Hepatic stellate cell (primary cell): ENCODE results near the gene ZNF362.

ENCODE experiments used
- DNase-seq: peaks from one replicate; pipeline ENCODE4 v3.0.0; 2011; ENCODE audit warnings: low spot score

Gene ZNF362

DNA sequence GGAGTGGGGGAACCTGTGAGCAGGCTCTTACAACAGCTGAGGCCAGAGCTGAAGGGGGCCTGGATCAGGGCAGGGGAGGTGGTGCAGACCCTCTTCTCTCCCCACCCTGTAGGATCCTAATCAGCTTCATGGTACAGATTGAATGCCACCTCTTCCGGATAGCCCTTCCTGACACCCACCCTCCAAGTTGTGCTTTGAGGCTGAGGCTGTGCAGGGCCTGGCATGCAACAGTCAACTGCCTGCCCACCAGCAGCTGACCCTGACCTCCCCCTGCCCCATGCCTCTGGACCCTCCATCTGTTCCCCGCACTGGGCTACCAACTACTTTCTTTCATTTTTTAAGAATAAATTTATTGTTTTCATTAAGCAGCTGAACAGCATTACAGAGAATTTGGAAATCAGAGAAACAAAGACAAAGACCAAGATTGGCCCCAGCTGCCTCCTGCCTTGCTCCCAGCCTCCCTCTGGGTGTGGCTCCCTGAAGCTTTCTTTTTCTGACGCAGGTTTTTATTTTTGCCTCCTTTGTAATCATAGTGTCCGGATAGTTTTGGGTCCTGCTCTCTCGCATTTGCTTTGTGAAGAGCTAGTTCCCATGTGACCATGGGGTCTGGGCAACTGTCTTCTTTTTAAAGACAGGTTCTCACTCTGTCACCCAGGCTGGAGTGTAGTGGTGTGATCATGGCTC, 12.8 kb downstream of the ZNF362 start:
- no peak for DNase-seq

DNA sequence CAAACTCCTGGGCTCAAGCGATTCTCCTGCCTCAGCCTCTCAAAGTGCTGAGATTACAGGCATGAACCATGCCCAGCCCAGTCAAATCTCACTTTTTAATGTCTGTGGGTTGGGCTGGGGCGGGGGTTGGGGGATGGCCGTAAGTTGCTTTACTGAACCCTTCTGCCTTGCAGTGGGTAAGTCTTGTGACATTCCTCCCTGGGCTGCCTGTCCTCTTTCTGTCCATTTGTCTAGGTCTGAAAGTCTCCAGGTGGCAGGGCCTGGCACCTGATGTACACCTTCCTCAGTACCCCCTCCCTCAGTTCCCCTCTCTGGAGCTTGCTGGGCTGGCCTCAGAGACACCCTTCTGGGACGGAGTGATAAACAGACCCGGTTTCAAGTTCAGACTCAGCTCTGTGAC, 13.3 kb downstream of the ZNF362 start:
- DNase-seq, result no peak

DNA sequence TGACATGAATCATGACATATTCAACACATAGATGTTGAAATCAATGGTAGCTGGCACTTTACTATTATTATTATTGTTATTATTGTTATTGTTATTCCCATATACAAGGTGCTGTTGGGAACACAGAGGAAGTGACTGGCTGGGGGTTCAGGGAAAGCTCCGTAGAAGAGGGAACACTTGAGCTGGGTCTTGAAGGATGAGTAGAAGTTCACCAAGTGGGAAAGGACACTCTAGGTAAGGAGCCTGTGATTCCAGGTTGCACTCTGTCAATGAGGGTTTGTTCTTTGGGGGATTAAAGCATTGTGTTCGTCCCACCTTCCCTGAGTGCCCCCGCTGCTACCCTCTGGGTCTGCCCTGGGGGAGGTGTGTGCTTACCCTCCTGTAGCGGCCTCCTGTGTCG, 14.1 kb downstream of the ZNF362 start:
- DNase-seq, result no peak

DNA sequence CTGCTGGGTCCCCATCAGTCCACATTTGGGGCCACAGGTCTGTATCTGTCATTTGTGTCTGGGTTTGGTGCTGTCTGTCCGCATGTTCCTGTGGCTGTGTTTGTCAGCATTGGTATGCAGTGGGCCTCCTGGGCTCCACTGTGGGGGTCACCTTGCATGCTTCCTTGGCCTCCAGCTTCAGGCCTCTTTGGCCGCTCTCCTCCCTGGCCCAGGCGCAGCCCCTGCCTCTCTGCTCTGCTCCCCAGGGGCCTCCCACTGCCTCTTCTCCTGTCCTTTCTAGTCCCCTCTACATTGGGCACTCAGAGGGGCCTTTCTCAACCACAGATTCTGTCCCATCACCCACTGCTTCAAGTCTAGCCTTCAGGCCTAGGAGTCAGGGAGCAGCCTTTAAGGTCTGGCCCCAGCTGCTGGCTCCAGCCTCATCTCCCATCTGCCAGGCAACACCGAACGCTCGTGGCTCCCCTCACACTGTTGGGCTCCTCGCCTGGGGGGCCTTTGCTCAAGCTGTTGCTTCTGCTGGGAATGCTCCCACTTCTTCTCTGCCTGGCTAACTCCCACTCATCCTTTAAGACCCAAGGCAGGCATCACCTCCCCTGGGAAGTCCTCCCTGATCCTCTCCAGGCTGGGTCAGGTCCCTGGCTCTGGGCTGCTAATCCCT, 14.6 kb downstream of the ZNF362 start:
- no peak for DNase-seq

DNA sequence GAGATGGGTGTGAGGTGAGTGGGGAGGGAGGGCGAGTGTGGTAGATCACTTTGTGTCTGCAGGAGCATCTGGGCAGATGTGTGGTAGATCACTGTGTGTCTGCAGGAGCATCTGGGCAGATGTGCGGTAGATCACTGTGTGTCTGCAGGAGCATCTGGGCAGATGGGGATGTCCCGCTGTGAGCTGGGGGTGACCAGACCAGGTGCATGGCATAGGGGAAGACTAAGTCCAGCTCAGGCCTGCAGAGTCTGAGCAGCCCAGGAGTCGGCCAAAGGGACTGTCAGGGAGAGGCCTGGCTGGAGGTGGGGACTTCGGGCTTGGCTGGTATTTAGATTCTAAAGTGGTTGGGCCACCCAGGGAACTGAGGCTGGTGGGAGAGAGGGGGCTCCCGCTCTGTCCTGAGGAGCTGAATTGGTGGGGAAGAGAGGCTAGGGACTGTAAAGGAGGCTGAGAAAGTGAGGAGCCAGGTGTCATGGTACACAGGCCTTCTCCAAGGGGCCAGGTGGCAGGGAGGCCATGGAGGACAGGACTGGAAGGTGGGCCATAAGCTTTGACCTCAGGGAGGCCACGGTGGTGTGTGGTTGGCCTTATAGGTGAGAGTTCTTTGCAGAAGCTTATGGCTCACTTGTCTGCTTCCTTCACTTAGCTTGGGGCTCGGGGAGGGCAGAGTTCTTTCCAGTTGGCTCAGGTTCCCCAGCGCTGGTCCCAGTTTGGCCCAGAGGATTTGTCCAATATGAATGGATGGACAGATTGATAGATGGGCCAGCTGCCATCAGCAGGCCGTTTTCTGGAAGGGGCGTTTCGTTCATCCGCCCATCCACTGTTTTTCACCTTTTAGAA, 15.6 kb downstream of the ZNF362 start:
- no peak for DNase-seq

DNA sequence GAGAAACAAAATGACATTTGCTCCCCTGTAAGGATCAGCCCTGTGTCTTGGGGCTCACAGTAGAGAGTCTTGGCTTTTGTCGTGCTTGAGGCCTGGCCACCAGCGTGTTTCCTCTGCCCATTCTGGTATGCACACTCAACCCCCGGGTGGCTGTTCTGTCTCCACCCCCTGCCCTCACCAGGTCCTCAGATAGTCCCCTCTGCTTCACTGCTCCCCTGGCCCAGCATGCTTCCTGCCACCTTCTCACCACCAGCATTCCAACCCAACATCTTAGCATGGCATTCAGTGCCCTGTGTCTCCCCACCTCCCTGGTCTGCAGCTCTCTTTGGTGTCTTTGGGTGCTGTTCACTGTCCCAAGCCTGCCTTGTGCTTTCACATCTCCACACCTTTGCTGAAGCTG, 16.2 kb downstream of the ZNF362 start:
- no peak for DNase-seq

DNA sequence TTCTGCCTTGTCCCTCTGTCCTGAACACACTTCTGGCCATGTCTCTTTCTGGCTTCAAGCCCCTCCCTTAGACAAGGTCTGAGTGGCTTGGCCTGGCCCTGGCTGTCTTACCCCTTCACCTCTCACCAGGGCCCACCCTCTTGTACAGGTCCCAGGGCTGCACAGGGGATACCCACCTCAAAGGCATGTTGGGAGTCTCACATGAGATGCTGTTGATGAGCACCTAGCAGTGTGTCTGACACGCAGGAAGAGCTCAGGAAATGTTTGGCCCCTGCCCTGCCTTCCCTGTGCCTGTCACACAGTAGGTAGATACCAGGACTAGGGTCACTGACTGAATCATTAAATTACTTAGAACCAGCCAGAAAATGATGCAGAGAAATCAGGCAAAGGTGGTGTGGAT, 16.6 kb downstream of the ZNF362 start:
- DNase-seq, result no peak

DNA sequence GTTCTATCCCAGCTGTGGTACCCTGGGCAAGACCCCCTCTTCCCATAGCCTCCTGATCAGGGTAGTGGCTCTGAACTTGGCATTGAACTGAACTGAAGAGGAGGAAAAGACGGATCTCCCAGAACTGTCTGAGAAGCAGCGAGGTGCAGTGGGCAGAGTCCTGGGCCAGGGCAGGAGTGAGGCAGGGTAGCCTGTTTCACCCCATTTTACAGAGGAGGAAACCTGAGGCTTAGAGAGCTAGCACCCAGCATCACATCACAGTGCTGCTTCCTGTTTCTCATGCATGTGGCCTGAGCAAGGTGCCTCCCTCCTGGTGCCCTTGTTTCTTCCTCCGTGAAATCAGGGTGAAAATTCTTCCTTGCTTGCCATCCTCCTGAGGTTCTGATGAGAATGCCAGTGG, 17.1 kb downstream of the ZNF362 start:
- DNase-seq, result no peak

DNA sequence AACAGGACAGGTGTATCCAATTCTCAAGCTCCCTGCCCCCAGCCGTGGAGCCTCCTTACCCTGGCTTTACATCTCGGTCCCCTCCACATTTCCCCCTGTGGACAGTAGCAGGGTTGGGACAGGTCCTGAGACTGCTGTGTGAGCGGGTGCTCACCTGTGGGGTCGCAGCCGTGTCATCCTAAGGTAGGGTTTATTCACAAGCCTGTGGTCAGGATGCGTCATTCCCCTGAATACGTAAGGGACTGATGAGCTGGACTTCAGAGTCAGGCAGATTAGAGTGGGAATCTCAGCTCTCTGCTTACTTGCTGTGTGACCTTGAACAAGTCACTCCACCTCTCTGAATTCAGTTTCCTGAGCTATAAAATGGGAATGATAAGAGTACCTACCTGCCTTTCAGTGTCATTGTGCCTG, 17.7 kb downstream of the ZNF362 start:
- DNase-seq, result no peak

DNA sequence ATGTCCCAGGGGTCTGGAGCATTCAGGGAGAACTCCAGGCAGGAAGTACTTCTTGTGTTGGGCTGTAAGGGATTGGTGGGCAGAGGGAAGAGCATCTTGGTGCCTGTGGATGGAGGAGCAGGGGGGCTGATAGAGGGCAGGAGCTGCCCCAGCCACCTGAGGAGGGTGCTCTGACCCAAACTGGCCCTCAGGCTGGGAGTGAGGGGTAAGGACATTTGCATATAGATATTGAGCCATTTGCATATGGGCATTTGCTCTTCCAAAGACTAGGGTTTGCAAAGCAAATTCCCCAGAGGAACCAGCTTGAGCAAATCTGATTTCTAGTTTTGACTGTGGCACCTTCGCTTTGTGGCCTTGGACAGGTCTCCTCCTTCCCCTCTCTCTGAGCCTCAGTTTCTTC, 18.2 kb downstream of the ZNF362 start:
- no peak for DNase-seq

DNA sequence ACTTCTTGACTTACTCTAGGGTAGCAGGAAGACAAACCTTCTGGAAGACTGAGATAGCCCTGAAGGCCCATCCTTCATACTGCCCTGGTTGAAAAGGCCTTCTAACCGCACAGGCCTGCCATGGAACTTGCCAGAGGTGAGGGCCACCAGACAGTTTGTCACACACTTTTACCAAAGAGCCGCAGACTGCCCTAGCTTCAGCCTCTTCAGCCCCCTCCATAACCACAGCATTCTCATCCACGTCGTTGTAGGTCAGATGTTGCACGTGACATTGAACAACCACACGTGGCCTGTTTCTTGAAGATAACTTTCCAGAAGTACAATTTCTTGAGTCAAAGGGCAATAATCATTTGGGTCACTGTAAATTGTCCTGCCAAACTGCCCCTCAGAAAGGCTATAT, 18.9 kb downstream of the ZNF362 start:
- no peak for DNase-seq

DNA sequence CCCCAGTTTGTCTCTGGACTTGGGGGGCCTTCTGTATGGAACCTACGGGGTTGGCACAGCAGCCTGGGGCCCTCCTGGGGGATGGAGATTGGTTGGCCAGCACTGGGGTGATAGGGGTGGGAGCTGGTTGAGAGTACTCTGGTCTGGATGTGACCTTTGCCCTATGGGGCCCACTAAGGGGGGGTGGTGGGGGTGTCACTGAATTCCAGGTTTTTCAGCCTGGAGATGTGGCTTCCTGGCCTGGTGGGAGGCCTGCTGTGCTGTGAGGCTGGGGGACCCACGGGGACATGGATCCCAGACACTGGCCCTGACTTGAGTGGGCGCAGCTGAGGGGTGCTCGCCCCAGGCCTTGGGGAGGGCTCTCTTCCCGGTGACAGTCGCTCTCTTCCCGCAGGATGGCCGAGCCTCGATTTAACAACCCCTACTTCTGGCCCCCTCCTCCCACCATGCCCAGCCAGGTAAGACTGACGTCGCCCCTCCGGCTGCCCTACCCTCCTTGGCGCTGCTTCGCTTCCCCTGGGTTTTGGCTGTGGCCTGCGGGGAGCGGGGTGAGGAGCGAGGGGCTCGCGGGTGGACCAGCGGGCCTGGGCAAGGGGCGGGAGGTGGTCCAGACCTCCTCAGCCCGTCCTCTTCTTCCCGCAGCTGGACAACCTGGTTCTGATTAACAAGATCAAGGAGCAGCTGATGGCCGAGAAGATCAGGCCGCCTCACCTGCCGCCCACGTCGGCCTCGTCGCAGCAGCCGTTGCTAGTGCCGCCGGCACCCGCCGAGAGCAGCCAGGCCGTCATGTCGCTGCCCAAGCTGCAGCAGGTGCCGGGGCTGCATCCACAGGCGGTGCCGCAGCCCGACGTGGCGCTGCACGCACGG, 19.6 kb downstream of the ZNF362 start:
- no peak for DNase-seq

DNA sequence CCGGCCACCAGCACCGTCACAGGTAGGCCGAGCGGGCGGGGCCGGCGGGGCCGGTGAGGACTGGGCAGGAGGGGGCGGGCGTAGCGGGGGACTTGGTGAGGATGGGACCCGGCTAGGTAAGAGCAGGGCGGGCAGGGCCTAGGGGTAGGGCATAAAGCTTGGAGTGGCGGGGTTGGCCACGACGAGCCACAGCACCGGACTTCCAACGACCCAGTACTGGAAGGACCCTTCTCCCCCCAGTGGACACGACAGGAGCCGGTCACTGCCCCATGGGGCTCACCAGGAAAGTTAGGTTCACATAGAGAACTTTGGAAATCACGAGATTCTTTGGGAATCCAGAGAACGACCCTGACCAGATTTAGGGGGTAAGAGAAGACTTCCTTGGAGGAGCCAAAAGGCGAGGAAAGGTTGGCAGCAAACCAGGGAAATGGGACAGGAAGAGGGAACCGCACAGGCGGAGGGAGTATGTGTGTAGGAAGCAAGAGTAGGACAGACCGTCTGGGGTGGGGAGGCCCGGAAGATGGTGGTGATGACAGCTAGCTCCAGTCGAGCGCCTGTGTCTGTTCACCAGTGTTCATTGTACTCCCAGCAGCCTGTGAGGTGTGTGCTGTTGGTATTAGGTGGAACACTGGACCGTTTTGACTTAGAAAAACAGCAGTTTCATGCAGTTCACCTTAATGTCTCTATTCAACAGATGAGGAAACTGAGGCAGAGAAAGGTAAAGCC, 20.4 kb downstream of the ZNF362 start:
- no peak for DNase-seq

DNA sequence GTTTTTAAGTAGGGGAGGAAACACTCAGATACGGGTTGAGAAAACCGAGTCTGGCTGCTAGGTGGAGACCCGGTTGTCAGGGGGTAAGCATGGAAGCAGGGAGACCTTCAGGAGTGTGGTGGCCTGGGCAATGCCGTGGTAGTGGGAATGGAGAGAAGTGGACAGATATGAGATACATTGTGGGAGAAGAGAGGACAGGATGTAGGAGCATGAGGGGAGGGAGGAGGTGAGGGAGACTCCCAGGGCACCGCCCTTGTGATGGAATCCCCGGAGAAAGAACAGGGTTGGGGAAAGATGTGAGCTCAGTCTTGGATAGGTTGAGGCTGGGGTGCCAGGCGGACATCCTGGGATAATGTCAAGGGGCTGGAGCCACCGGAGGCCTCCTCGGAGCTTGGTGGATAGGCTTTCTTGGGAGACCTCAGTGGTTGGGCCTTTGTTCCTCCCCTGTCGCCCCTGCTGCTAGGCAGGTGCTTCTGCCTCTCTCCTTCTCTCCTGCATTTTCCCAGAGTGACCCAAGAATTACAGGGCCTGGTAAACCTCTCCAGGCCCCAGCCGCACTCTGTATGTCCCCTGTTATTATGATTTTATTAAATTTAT, 21.3 kb downstream of the ZNF362 start:
- no peak for DNase-seq

DNA sequence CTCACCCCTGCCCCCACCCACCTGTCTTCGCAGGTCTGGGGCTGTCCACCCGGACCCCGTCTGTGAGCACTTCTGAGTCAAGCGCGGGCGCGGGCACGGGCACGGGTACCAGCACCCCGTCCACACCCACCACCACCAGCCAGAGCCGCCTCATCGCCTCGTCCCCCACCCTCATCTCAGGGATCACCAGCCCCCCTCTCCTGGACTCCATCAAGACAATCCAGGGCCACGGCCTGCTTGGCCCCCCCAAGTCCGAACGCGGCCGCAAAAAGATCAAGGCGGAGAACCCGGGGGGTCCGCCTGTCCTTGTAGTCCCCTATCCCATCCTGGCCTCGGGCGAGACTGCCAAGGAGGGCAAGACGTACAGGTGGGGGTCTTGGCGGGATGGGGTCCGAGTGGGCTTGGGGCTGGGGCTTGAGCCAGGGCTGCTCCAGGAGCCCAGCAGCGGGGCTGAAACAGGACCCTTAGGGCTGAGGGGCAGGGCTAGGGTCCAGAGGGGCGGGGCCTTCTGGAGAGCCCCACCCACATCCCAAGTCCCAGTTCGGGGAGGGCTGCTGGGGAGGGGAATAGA, 23.9 kb downstream of the ZNF362 start:
- no peak for DNase-seq

DNA sequence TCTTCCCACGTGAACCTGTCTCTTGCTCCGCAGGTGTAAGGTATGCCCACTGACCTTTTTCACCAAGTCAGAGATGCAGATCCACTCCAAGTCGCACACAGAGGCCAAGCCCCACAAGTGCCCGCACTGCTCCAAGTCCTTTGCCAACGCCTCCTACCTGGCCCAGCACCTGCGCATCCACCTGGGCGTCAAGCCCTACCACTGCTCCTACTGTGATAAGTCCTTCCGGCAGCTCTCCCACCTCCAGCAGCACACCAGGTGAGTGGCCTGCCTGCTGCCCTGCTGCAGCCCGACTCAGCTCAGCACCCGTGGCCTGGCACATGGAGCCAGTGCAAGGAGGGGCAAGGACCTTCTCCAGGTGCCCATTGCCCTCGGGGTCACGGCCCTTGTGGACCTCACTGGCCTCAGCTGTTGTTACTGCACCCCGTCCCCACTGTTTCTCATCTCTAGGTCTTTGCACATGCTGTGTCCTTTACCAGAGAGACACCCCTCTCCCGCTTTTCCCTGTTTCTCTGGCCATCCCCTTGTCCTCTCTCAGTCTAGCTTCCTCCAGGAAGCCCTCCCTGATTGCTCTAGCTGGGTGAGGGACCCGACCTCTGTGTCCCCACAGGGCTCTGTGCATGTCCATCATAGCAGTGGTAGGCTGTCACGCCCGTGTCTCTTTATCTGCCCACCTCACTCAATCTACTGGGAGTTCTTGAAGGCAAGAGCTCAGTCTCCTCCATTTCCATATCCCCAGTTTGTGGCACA, 25.4 kb downstream of the ZNF362 start:
- DNase-seq, result no peak

DNA sequence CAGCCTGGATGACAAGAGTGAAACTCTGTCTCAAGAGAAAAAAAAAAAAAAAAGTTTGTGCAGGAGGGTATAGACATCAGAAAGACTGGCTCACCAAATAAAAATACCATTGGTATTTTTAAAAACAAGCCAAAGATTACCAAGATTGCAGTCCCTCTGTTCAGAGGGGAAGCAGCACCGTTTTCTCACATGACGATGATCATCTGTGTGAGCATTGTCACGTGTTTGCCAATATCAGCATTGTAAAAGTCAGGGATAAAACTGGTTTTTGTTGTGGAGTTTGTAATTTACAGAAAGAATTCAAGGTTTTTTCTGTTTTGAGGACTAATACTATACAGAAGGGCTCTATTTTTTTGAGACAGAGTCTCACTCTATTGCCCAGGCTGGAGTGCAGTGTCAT, 26.5 kb downstream of the ZNF362 start:
- no peak for DNase-seq

DNA sequence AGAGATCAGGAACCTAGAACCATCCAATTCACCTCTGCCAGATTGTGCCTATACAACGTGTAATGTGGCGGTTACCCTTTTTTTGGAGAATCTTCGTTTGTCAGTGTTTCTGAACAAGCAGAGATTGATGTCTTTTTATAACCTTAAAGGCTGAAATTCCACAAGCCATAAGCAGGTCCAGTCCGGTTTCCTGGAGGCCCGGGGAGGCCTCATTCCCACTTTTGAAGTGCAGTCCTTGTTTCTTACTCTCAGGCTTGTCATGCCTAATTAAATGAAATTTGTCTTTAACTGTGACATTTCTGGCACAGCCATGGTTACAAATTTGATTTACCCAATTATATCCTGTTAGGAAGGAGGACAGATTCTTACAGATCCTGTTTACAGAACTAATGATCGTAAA, 27.8 kb downstream of the ZNF362 start:
- DNase-seq, result no peak

DNA sequence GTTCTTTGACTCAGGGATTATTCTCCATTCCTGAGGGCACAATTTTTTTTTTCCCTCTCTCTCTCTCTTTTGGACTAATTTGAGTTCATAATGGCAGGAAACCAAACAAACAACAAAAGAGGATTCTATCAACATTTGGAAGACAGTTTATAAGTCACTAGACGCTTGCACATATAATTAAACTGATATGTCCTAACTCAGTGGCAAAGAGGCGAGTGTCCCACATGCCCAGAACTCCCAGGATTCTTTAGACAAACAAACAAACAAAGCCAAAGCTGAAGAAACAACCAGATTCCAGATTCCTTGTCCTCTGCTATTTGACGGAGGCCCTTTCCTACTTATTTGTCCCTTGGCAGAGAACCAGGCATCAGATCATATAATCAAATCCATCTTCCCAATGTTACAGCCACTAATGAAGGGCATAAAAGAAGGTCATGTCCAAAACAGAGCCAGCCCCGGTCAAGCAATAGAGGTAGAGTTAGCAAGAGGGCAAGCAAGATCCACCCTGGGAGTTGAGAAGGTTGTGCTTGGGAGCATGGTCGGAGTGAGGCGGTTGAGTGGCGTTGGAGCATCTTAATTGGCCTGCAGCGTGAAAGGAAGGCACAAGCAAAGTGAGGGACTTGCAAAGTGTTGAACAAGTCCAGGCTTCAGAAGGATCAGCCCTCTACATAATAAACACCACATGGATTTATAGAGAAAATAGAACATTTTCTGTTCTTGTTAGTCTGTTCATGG, 30.3 kb downstream of the ZNF362 start:
- DNase-seq, result no peak
